NCI-H524 (cell line): ENCODE measurements around the gene SEMA3F.

Experiments
- DNase-seq, 2 experiments: peaks; one replicate each; lab custom pipeline; 2025; lab: John Stamatoyannopoulos, UW

The SEMA3F gene

GRCh38 chr3:50132421-50133282 is 22.5 kb upstream of the SEMA3F start:
- DNase-seq, result peak; percentile 87 to 90

GRCh38 chr3:50133283-50133615 is 21.9 kb upstream of the SEMA3F start:
- DNase-seq, result peak; percentile 86 to 93

GRCh38 chr3:50134367-50134766 is 20.8 kb upstream of the SEMA3F start:
- no peak for DNase-seq

GRCh38 chr3:50135964-50136363 is 19.2 kb upstream of the SEMA3F start:
- DNase-seq, result no peak

GRCh38 chr3:50136714-50137405 is 18.3 kb upstream of the SEMA3F start:
- DNase-seq, result no peak

GRCh38 chr3:50137531-50137930 is 17.6 kb upstream of the SEMA3F start:
- no peak for DNase-seq

- peak; percentile 76 to 81 for DNase-seq
These were observed 16.6 kb upstream of the SEMA3F start for GRCh38 chr3:50138266-50139200.

GRCh38 chr3:50139308-50139707 is 15.8 kb upstream of the SEMA3F start:
- no peak for DNase-seq

- DNase-seq, result peak in 1 of 2 experiments; percentile 70
These were observed 15.3 kb upstream of the SEMA3F start for GRCh38 chr3:50139718-50140423.

GRCh38 chr3:50140990-50141389 is 14.1 kb upstream of the SEMA3F start:
- no peak for DNase-seq

- DNase-seq, result peak; percentile 47 to 85
These were observed 8.7 kb upstream of the SEMA3F start for GRCh38 chr3:50146316-50146901.

GRCh38 chr3:50147016-50147415 is 8.1 kb upstream of the SEMA3F start:
- no peak for DNase-seq

GRCh38 chr3:50147447-50147846 is 7.7 kb upstream of the SEMA3F start:
- DNase-seq, result no peak

- no peak for DNase-seq
These were observed 7.3 kb upstream of the SEMA3F start for GRCh38 chr3:50147861-50148260.

GRCh38 chr3:50150404-50150750 is 4.7 kb upstream of the SEMA3F start:
- DNase-seq, result no peak

GRCh38 chr3:50150863-50151686 is 4.0 kb upstream of the SEMA3F start:
- DNase-seq, result no peak

- no peak for DNase-seq
These were observed 3.4 kb upstream of the SEMA3F start for GRCh38 chr3:50151728-50152127.

- no peak for DNase-seq
These were observed 1.2 kb upstream of the SEMA3F start for GRCh38 chr3:50153782-50154475.

- DNase-seq, result peak in 1 of 2 experiments; percentile 47
These were observed 666 bp upstream of the SEMA3F start for GRCh38 chr3:50154476-50154839.

- no peak for DNase-seq
These were observed 361 bp downstream of the SEMA3F start for GRCh38 chr3:50155491-50155878.
